ENCODE data around the gene PDGFC.

- TF ChIP-seq, protein P1, sequence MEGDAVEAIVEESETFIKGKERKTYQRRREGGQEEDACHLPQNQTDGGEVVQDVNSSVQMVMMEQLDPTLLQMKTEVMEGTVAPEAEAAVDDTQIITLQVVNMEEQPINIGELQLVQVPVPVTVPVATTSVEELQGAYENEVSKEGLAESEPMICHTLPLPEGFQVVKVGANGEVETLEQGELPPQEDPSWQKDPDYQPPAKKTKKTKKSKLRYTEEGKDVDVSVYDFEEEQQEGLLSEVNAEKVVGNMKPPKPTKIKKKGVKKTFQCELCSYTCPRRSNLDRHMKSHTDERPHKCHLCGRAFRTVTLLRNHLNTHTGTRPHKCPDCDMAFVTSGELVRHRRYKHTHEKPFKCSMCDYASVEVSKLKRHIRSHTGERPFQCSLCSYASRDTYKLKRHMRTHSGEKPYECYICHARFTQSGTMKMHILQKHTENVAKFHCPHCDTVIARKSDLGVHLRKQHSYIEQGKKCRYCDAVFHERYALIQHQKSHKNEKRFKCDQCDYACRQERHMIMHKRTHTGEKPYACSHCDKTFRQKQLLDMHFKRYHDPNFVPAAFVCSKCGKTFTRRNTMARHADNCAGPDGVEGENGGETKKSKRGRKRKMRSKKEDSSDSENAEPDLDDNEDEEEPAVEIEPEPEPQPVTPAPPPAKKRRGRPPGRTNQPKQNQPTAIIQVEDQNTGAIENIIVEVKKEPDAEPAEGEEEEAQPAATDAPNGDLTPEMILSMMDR (IDR thresholded peaks at IDR 0.05; ENCODE audit: low read length): no peak
- no peak for TF ChIP-seq EZH2phosphoT487 (IDR thresholded peaks at IDR 0.05; ENCODE audit: low read length)
Observed at GRCh38 chr4:156977435-156978160, 6.0 kb upstream of the PDGFC start.

All from MM.1S (cell line).